H9 (cell line): ENCODE results near the gene EFCAB6. TPM values are rescaled to one million over a fixed set of nuclear protein-coding genes. Genes with fewer than 3 reads are reported as not detected.

Experiments
- DNase-seq: peaks from one replicate; pipeline ENCODE4 v3.0.0-alpha.2; 2017
- H2AFZ ChIP-seq: one replicate; pipeline ENCODE4 v1.6.1; 2013; ENCODE audit warnings: mild to moderate bottlenecking, low read length, control low read depth, moderate library complexity
- H2AK5ac ChIP-seq: 2 replicates; pipeline ENCODE4 v1.6.1; 2013; ENCODE audit warnings: low read length, control low read depth, mixed read lengths; ENCODE audit not compliant: insufficient read length
- H2BK120ac ChIP-seq: one replicate; pipeline ENCODE4 v1.6.1; 2013; ENCODE audit warnings: low read depth, mild to moderate bottlenecking, low read length, control low read depth, inconsistent platforms; ENCODE audit not compliant: poor library complexity, severe bottlenecking
- H2BK12ac ChIP-seq: 2 replicates; pipeline ENCODE4 v1.6.1; 2013; ENCODE audit warnings: low read length, control low read depth, mixed read lengths, low read depth; ENCODE audit not compliant: insufficient read length
- H2BK15ac ChIP-seq: 2 replicates; pipeline ENCODE4 v1.6.1; 2013; ENCODE audit warnings: low read depth, low read length, control low read depth
- H2BK20ac ChIP-seq: one replicate; pipeline ENCODE4 v1.6.1; 2013; ENCODE audit warnings: low read depth, mild to moderate bottlenecking, low read length, control low read depth, inconsistent platforms; ENCODE audit not compliant: poor library complexity, severe bottlenecking
- H2BK5ac ChIP-seq: 2 replicates; pipeline ENCODE4 v1.6.1; 2013; ENCODE audit warnings: low read length, control low read depth, mixed read lengths; ENCODE audit not compliant: insufficient read length
- H3K14ac ChIP-seq: 2 replicates; pipeline ENCODE4 v1.6.1; 2013; ENCODE audit warnings: low read length, control low read depth; ENCODE audit not compliant: insufficient read depth
- H3K18ac ChIP-seq: 2 replicates; pipeline ENCODE4 v1.6.1; 2013; ENCODE audit warnings: low read depth, mild to moderate bottlenecking, mixed read lengths, low read length, control low read depth; ENCODE audit not compliant: insufficient read length
- H3K23ac ChIP-seq: 2 replicates; pipeline ENCODE4 v1.6.1; 2013; ENCODE audit warnings: low read length, control low read depth, mixed read lengths, low read depth; ENCODE audit not compliant: insufficient read length
- H3K23me2 ChIP-seq: 2 replicates; pipeline ENCODE4 v1.6.1; 2013; ENCODE audit warnings: low read depth, mild to moderate bottlenecking, mixed read lengths, low read length, control low read depth; ENCODE audit not compliant: insufficient read length, poor library complexity, severe bottlenecking
- H3K27ac ChIP-seq: 2 replicates; pipeline ENCODE4 v1.5.1; 2013; ENCODE audit warnings: low read length, control low read depth, mixed read lengths, low read depth; ENCODE audit not compliant: insufficient read length
- H3K27me3 ChIP-seq: 2 replicates; pipeline ENCODE4 v1.6.1; 2013; ENCODE audit warnings: low read length, control low read depth, inconsistent platforms; ENCODE audit not compliant: insufficient read depth
- H3K4ac ChIP-seq: 2 replicates; pipeline ENCODE4 v1.6.1; 2013; ENCODE audit warnings: low read depth, mild to moderate bottlenecking, control low read depth, inconsistent platforms, low read length, moderate library complexity
- H3K4me1 ChIP-seq: 2 replicates; pipeline ENCODE4 v1.6.1; 2013; ENCODE audit warnings: low read length, control low read depth, inconsistent platforms; ENCODE audit not compliant: insufficient read depth
- H3K4me2 ChIP-seq: 2 replicates; pipeline ENCODE4 v1.6.1; 2013; ENCODE audit warnings: low read length, control low read depth, mixed read lengths; ENCODE audit not compliant: insufficient read length, insufficient read depth
- H3K56ac ChIP-seq: 2 replicates; pipeline ENCODE4 v1.6.1; 2013; ENCODE audit warnings: low read depth, mild to moderate bottlenecking, mixed read lengths, low read length, control low read depth; ENCODE audit not compliant: insufficient read length
- H3K79me1 ChIP-seq: 2 replicates; pipeline ENCODE4 v1.6.1; 2013; ENCODE audit warnings: low read depth, mild to moderate bottlenecking, moderate library complexity, low read length, control low read depth, inconsistent platforms; ENCODE audit not compliant: insufficient read depth, poor library complexity, severe bottlenecking
- H3K79me2 ChIP-seq: 2 replicates; pipeline ENCODE4 v1.6.1; 2013; ENCODE audit warnings: low read length, control low read depth, inconsistent platforms; ENCODE audit not compliant: insufficient read depth
- H3K9ac ChIP-seq: 2 replicates; pipeline ENCODE4 v1.6.1; 2013; ENCODE audit warnings: low read length, control low read depth, mixed read lengths; ENCODE audit not compliant: insufficient read length; ENCODE audit errors: extremely low read depth
- H3K9me3 ChIP-seq: one replicate; pipeline ENCODE4 v1.6.1; 2013; ENCODE audit warnings: low read depth, low read length, inconsistent platforms; ENCODE audit not compliant: control insufficient read depth
- H3T11ph ChIP-seq: one replicate; pipeline ENCODE4 v1.6.1; 2013; ENCODE audit warnings: mild to moderate bottlenecking, low read length, control low read depth, inconsistent platforms
- H4K20me1 ChIP-seq: one replicate; pipeline ENCODE4 v1.6.1; 2013; ENCODE audit not compliant: control insufficient read depth, insufficient read length, insufficient read depth
- H4K5ac ChIP-seq: 2 replicates; pipeline ENCODE4 v1.6.1; 2013; ENCODE audit warnings: low read depth, mild to moderate bottlenecking, mixed read lengths, low read length, control low read depth; ENCODE audit not compliant: insufficient read length
- H4K8ac ChIP-seq: replicated peaks from 2 replicates; pipeline ENCODE4 v1.6.1; 2013; ENCODE audit warnings: low read length, control low read depth, mixed read lengths, low read depth; ENCODE audit not compliant: insufficient read length
- H4K91ac ChIP-seq: 2 replicates; pipeline ENCODE4 v1.6.1; 2013; ENCODE audit warnings: low read depth, mild to moderate bottlenecking, moderate library complexity, mixed read lengths, low read length, control low read depth; ENCODE audit not compliant: insufficient read length
- H3K27ac Mint-ChIP-seq, 3 experiments: 2 replicates in 2 of 3; 3 replicates in 1 of 3; pipeline ENCODE4 v1.8.0; 2020 to 2021; ENCODE audit warnings: mixed read lengths in 3 of 3, mild to moderate bottlenecking in 1 of 3, moderate library complexity in 1 of 3
- H3K27me3 Mint-ChIP-seq: 2 replicates; pipeline ENCODE4 v1.8.0; 2021; ENCODE audit warnings: low read depth, mild to moderate bottlenecking, moderate library complexity, mixed read lengths
- H3K36me3 Mint-ChIP-seq, 3 experiments: 2 replicates in 2 of 3; 3 replicates in 1 of 3; pipeline ENCODE4 v1.8.0; 2020 to 2021; ENCODE audit warnings: low read depth in 3 of 3, mixed read lengths in 3 of 3; ENCODE audit not compliant: insufficient read depth in 1 of 3
- H3K4me1 Mint-ChIP-seq, 2 experiments: 2 replicates each; pipeline ENCODE4 v1.8.0; 2020; ENCODE audit warnings: mixed read lengths in 2 of 2
- H3K4me3 Mint-ChIP-seq, 2 experiments: 2 replicates in 1 of 2; 3 replicates in 1 of 2; pipeline ENCODE4 v1.8.0; 2020 to 2021; ENCODE audit warnings: mild to moderate bottlenecking in 2 of 2, mixed read lengths in 2 of 2, moderate library complexity in 1 of 2
- H3K9me3 Mint-ChIP-seq, 2 experiments: 2 replicates in 1 of 2; 3 replicates in 1 of 2; pipeline ENCODE4 v1.8.0; 2020; ENCODE audit warnings: mild to moderate bottlenecking in 2 of 2, mixed read lengths in 2 of 2, moderate library complexity in 1 of 2
- CTCF ChIP-seq: fragments of 200-600 bp; sonication (generic); conservative IDR thresholded peaks from 3 replicates; pipeline ENCODE4 v1.8.0; 2021; ENCODE audit warnings: antibody characterized with exemption, mild to moderate bottlenecking
- WGBS: extraction: QIAGEN DNeasy Blood & Tissue Kit; methylation state at CpG from one replicate; pipeline ENCODE4 v1.1.7; 2013; ENCODE audit warnings: missing lambda C conversion rate, low lambda C conversion rate, mixed read lengths; ENCODE audit not compliant: insufficient read length; ENCODE audit errors: extremely low coverage; 5-methylcytosine and 5-hydroxymethylcytosine counted together
- total RNA-seq: library from RNA; stranded (reverse); gene quantifications from 2 replicates; pipeline ENCODE4 v1.2.1, GENCODE V29; 2021

EFCAB6 gene
- total RNA-seq, 1 experiment from 2014 or later: 0.31 TPM

GRCh38 chr22:43555561-43556515 lies 256.3 kb downstream of the EFCAB6 start:
- Histone ChIP-seq H3K14ac (no peak overlapping the region), H3K27ac (no peak overlapping the region), H3K56ac (no peak overlapping the region), H3K9me3 (peaks cover 6% of the 10 kb centered on the region), H3K23me2 (no peaks in the 10 kb centered on the region), H2BK5ac (no peak overlapping the region), H2BK20ac (no peak overlapping the region), H3K4me2 (no peak overlapping the region), H3K79me2 (no peaks in the 10 kb centered on the region), H3K9ac (no peak overlapping the region), H3K27me3 (no peaks in the 10 kb centered on the region), H4K91ac (no peak overlapping the region), H2AK5ac (no peak overlapping the region), H3K79me1 (no peaks in the 10 kb centered on the region), H3K23ac (no peak overlapping the region), H3T11ph (no peak overlapping the region), H4K5ac (no peak overlapping the region), H4K20me1 (no peaks in the 10 kb centered on the region), H2AFZ (no peak overlapping the region), H3K4ac (no peak overlapping the region), H4K8ac (no peak overlapping the region), H3K18ac (no peak overlapping the region), H3K4me1 (no peaks in the 10 kb centered on the region), H2BK120ac (no peak overlapping the region), H2BK12ac (no peak overlapping the region), H2BK15ac (no peak overlapping the region)
- H3K27me3 Mint-ChIP-seq: peaks cover 2% of the 10 kb centered on the region
- TF ChIP-seq CTCF: no peak
- H3K27ac Mint-ChIP-seq: peak overlapping the region in 1 of 3 experiments; percentile 3; a peak in 2 of 7 replicates
- no peak for DNase-seq
- peaks cover under 1 to 2% of the 10 kb centered on the region in 2 experiments; a peak in 3 of 4 replicates for H3K4me1 Mint-ChIP-seq
- no peak overlapping the region for H3K4me3 Mint-ChIP-seq
- no CpG with 5 or more reads among the region's 11 CpGs for whole genome bisulfite sequencing
- H3K9me3 Mint-ChIP-seq: peaks cover 25 to 32% of the 10 kb centered on the region in 2 experiments
- peaks cover 2 to 5% (median 4%) of the 10 kb centered on the region in 3 experiments; a peak in 5 of 7 replicates for H3K36me3 Mint-ChIP-seq
